Fibroblast of lung (primary cell): ENCODE measurements around the gene ARL2BP. TPM values are rescaled to one million over a fixed set of nuclear protein-coding genes. Genes with fewer than 3 reads are reported as not detected.

ENCODE experiments used
- DNase-seq, 2 donors: peaks; one replicate each; pipeline versions ENCODE4 v3.0.0 to v3.0.0-alpha.2; 2010; ENCODE audit warnings: low read depth in 2 of 2
- H2AFZ ChIP-seq: 2 replicates; pipeline ENCODE4 v1.5.1; 2012; ENCODE audit warnings: low read length, control low read depth, inconsistent platforms
- H3K27ac ChIP-seq: 2 replicates; pipeline ENCODE4 v1.5.1; 2011; ENCODE audit warnings: low read length, control low read depth; ENCODE audit not compliant: insufficient read depth
- H3K27me3 ChIP-seq: 2 replicates; pipeline ENCODE4 v1.5.1; 2011; ENCODE audit warnings: mild to moderate bottlenecking, low read length; ENCODE audit not compliant: control insufficient read depth, insufficient read depth
- H3K36me3 ChIP-seq: 2 replicates; pipeline ENCODE4 v1.5.1; 2011; ENCODE audit warnings: low read length; ENCODE audit not compliant: control insufficient read depth, insufficient read depth
- H3K4me1 ChIP-seq: 2 replicates; pipeline ENCODE4 v1.5.1; 2011; ENCODE audit warnings: low read length; ENCODE audit not compliant: control insufficient read depth, insufficient read depth; ENCODE audit errors: extremely low read depth
- H3K4me2 ChIP-seq: 2 replicates; pipeline ENCODE4 v1.5.1; 2011; ENCODE audit warnings: low read length, control low read depth; ENCODE audit not compliant: insufficient read depth; ENCODE audit errors: extremely low read depth
- H3K4me3 ChIP-seq, 4 experiments: fragments of 200-600 bp in 1 of 4; sonication (generic) in 1 of 4; replicated peaks in 1 of 4; 2 replicates each; pipeline ENCODE4 v1.5.1; 2011 to 2016; ENCODE audit warnings: low read length in 4 of 4, low read depth in 3 of 4, mild to moderate bottlenecking in 3 of 4, control low read depth in 2 of 4, inconsistent platforms in 1 of 4, mixed read lengths in 1 of 4; ENCODE audit not compliant: insufficient read depth in 1 of 4; ENCODE audit errors: control extremely low read depth in 1 of 4
- H3K79me2 ChIP-seq: 2 replicates; pipeline ENCODE4 v1.5.1; 2012; ENCODE audit warnings: mild to moderate bottlenecking, low read length, inconsistent platforms; ENCODE audit not compliant: control insufficient read depth, insufficient read depth
- H3K9ac ChIP-seq: 2 replicates; pipeline ENCODE4 v1.5.1; 2011; ENCODE audit warnings: mild to moderate bottlenecking, low read length, control low read depth; ENCODE audit not compliant: insufficient read depth
- H3K9me3 ChIP-seq: 2 replicates; pipeline ENCODE4 v1.5.1; 2012; ENCODE audit warnings: low read depth, low read length; ENCODE audit not compliant: control insufficient read depth, insufficient read depth
- H4K20me1 ChIP-seq: 2 replicates; pipeline ENCODE4 v1.5.1; 2011; ENCODE audit warnings: low read length; ENCODE audit not compliant: control insufficient read depth, insufficient read depth; ENCODE audit errors: extremely low read depth
- EZH2 ChIP-seq: IDR thresholded peaks from 2 replicates; pipeline ENCODE4 v1.5.1; 2012; ENCODE audit warnings: low read length, control low read depth, mild to moderate bottlenecking; ENCODE audit errors: missing control alignments
- polyA plus RNA-seq, 2 donors: library from polyadenylated mRNA; depleted of rRNA in 1 of 2; stranded (reverse) in 1 of 2; unstranded in 1 of 2; fragments of >200 nt; gene quantifications; 2 replicates each; pipeline ENCODE4 v1.2.1, GENCODE V29; 2011 to 2012; ENCODE audit warnings: missing spikeins in 1 of 2
- total RNA-seq: library from RNA; depleted of rRNA; stranded (reverse); fragments of >200 nt; gene quantifications from 2 replicates; pipeline ENCODE4 v1.2.1, GENCODE V29; 2014
- TF ChIP-seq, protein P1 (sequence below), 2 donors: IDR thresholded peaks in 1 of 2; conservative IDR thresholded peaks in 1 of 2; 1 replicate in 1 of 2; 2 replicates in 1 of 2; pipeline ENCODE4 v1.5.1; 2011 to 2012; ENCODE audit warnings: low read length in 2 of 2, control low read depth in 1 of 2, inconsistent platforms in 1 of 2, low read depth in 1 of 2, mild to moderate bottlenecking in 1 of 2

ARL2BP gene
- total and polyA plus RNA-seq, 2 donors (not counting 1 experiment from before 2014, with no cell fraction given): 65.7 to 173 TPM

DNA sequence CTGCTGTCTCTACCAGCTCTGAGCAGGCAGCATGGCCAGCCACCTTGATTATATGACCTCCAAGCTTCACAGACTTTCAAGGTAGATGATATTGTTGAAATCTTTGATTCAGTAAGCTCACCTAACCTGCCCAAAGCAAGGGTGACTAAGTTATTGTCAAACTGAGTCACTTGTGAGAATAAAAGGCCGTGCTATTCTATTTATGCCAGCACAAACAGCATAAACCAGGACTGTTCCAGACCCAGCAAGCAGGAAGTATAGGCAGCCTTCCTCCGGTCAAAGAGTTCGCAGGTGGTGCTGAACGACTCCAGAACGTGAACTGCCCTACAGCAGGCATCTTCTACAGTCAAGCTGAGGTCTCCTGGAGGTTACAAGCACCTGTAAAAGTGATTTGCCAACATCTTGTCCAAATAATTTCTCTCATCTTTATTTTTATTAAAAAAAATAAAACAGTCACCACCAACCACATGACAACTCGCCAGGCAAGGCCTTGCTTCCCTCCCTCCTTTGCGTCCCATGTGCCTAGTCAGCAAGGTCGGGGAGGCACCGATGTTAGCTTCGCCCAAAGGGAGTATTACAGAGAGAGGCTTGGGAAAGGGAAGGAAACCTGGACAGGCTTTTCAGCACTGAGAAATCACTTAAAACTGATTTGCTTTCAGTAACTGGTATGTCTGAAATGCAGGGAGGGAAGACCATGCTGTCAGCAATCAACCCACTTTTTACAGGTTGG lies 10.8 kb downstream of the ARL2BP start:
- Histone ChIP-seq H3K79me2 (no peaks in the 10 kb centered on the region), H3K9ac (no peak overlapping the region), H3K27ac (no peak overlapping the region), H3K9me3 (no peaks in the 10 kb centered on the region), H3K36me3 (no peaks in the 10 kb centered on the region), H3K4me1 (no peaks in the 10 kb centered on the region), H3K27me3 (no peaks in the 10 kb centered on the region), H2AFZ (no peak overlapping the region), H3K4me2 (no peak overlapping the region), H4K20me1 (no peaks in the 10 kb centered on the region), H3K4me3 (no peak overlapping the region)
- DNase-seq: no peak
- TF ChIP-seq EZH2: no peak
- TF ChIP-seq, protein P1, sequence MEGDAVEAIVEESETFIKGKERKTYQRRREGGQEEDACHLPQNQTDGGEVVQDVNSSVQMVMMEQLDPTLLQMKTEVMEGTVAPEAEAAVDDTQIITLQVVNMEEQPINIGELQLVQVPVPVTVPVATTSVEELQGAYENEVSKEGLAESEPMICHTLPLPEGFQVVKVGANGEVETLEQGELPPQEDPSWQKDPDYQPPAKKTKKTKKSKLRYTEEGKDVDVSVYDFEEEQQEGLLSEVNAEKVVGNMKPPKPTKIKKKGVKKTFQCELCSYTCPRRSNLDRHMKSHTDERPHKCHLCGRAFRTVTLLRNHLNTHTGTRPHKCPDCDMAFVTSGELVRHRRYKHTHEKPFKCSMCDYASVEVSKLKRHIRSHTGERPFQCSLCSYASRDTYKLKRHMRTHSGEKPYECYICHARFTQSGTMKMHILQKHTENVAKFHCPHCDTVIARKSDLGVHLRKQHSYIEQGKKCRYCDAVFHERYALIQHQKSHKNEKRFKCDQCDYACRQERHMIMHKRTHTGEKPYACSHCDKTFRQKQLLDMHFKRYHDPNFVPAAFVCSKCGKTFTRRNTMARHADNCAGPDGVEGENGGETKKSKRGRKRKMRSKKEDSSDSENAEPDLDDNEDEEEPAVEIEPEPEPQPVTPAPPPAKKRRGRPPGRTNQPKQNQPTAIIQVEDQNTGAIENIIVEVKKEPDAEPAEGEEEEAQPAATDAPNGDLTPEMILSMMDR (conservative IDR thresholded peaks at IDR 0.05 in 1 of 2, IDR thresholded peaks at IDR 0.05 in 1 of 2; ENCODE audit: low read depth in 1 of 2, low read length in 2 of 2): no peak

DNA sequence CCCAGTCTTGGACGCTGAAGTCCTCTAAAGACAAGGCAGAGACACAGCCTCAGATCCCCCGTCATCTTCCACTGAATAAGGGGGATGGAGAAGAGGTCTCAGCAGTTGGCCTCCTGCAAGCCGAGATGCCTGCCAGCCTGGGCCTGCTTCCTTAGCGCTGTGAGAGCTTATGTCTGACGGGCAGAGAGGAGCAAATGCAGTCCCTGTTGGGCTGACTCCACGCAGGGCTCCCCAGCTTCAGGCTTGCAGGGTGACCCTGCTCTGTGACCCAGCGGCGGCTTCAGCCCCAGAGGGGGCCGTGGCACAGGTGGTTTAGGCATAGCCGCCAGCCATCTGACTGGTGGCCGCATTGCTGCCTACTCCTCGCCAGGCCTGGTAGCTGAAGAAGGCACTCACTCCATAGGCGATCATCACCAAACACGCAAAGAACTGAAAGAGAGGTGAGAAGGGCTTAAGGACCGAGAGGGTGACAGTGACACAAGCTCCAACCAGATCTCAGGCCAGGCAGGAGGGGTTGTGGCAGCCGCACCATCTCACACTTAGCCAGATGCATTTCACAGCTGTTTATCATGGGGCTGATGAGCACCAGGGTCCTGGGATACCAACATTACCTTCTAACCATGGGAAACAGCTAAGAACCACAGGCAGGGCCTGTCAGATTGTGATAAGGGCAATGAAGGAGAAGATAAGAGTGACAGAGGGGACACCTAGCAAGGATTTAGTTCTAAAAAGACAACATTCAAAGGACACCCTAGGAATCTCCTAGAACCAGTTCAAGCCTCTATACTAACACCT lies 11.7 kb downstream of the ARL2BP start:
- DNase-seq: no peak
- H3K4me2 ChIP-seq: no peak overlapping the region
- no peak overlapping the region for H3K27ac ChIP-seq
- no peaks in the 10 kb centered on the region for H3K79me2 ChIP-seq
- H3K9me3 ChIP-seq: no peaks in the 10 kb centered on the region
- no peak overlapping the region for H2AFZ ChIP-seq
- no peak overlapping the region for H3K4me3 ChIP-seq
- H4K20me1 ChIP-seq: no peaks in the 10 kb centered on the region
- H3K9ac ChIP-seq: no peak overlapping the region
- no peaks in the 10 kb centered on the region for H3K27me3 ChIP-seq
- no peaks in the 10 kb centered on the region for H3K4me1 ChIP-seq
- TF ChIP-seq, protein P1 (conservative IDR thresholded peaks at IDR 0.05 in 1 of 2, IDR thresholded peaks at IDR 0.05 in 1 of 2; ENCODE audit: low read depth in 1 of 2, low read length in 2 of 2): no peak
- no peak for TF ChIP-seq EZH2
- no peaks in the 10 kb centered on the region for H3K36me3 ChIP-seq

DNA sequence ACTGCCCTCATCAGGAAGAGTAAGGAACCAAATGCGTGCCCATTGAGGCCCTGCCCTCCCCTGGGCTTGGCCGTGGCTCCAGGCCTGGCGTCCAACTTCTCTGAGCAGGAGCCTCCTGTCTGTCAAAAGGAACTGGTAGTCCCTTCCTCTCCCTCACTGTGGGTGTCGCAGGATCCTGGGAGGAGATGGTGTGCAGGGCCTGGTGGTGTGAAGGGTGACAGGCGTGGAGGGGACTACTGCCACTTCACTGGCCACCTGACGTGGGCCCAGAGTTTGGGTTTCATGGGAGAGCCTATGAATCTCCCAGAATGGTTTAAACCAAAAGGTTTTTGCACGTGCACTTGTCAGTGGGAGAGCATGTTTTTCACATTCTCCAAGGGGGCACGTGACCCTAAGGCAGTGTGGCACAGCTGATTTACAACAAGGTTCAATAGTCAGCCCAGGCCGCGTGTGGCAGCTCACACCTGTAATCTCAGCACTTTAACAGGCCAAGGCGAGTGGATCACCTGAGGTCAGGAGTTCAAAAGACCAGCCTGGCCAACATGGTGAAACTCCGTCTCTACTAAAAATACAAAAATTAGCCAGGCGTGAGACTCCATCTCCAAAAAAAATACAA lies 12.5 kb downstream of the ARL2BP start:
- no peaks in the 10 kb centered on the region for H3K9me3 ChIP-seq
- no peak for TF ChIP-seq EZH2
- TF ChIP-seq, protein P1 (conservative IDR thresholded peaks at IDR 0.05 in 1 of 2, IDR thresholded peaks at IDR 0.05 in 1 of 2; ENCODE audit: low read depth in 1 of 2, low read length in 2 of 2): no peak
- no peaks in the 10 kb centered on the region for H3K4me1 ChIP-seq
- H3K9ac ChIP-seq: no peak overlapping the region
- H3K4me3 ChIP-seq: no peak overlapping the region
- H3K4me2 ChIP-seq: no peak overlapping the region
- no peak overlapping the region for H2AFZ ChIP-seq
- H3K79me2 ChIP-seq: no peaks in the 10 kb centered on the region
- no peaks in the 10 kb centered on the region for H3K27me3 ChIP-seq
- H4K20me1 ChIP-seq: no peaks in the 10 kb centered on the region
- H3K36me3 ChIP-seq: no peaks in the 10 kb centered on the region
- no peak for DNase-seq
- no peak overlapping the region for H3K27ac ChIP-seq
